Measurements from ENCODE around the gene KRT84.

DNA sequence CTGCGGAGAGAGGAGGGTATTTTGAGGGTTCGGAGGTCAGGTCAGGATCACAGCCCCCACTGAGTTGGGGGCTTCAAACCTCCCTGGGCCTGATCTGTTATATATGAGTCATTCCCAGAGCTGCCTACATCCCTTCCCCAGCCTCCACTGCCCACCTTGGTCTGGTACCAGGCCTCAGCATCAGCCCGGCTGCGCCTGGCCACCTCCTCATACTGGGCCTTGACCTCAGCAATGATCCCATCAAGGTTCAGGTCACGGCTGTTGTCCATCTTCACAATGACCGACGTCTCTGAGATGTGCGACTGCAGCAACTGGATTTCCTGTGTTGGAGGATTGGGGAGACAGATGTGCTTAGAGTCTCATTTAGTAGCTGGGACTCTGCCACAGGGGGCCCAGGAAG lies 4.2 kb downstream of the KRT84 start:
- TF ChIP-seq POLR2AphosphoS5 (IDR thresholded peaks at IDR 0.05) (no peak), POLR2A (IDR thresholded peaks at IDR 0.05) (no peak)
- TF ChIP-seq, protein P1, sequence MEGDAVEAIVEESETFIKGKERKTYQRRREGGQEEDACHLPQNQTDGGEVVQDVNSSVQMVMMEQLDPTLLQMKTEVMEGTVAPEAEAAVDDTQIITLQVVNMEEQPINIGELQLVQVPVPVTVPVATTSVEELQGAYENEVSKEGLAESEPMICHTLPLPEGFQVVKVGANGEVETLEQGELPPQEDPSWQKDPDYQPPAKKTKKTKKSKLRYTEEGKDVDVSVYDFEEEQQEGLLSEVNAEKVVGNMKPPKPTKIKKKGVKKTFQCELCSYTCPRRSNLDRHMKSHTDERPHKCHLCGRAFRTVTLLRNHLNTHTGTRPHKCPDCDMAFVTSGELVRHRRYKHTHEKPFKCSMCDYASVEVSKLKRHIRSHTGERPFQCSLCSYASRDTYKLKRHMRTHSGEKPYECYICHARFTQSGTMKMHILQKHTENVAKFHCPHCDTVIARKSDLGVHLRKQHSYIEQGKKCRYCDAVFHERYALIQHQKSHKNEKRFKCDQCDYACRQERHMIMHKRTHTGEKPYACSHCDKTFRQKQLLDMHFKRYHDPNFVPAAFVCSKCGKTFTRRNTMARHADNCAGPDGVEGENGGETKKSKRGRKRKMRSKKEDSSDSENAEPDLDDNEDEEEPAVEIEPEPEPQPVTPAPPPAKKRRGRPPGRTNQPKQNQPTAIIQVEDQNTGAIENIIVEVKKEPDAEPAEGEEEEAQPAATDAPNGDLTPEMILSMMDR (IDR thresholded peaks at IDR 0.05): no peak
